Measurements from ENCODE around the gene GRK4. TPM values are rescaled to one million over a fixed set of nuclear protein-coding genes. Genes with fewer than 3 reads are reported as not detected.

The GRK4 gene
- total RNA-seq, 1 donor from 2014 or later = 10.5 TPM

- Mint-ChIP-seq H3K27ac (ENCODE audit: unreplicated experiment) (no peak overlapping the region), H3K27me3 (ENCODE audit: unreplicated experiment) (peaks cover 10% of the 10 kb centered on the region), H3K4me1 (ENCODE audit: unreplicated experiment) (peaks cover 8% of the 10 kb centered on the region), H3K4me3 (ENCODE audit: unreplicated experiment) (no peak overlapping the region), H3K36me3 (ENCODE audit: unreplicated experiment) (no peaks in the 10 kb centered on the region), H3K9me3 (ENCODE audit: unreplicated experiment) (no peaks in the 10 kb centered on the region)
- DNase-seq (ENCODE audit: extremely low spot score, unreplicated experiment) = no peak
- no peak for TF ChIP-seq CTCF (IDR thresholded peaks at IDR 0.05)
Observed at GRCh38 chr4:3034231-3034630, 70.9 kb downstream of the GRK4 start.

GRCh38 chr4:3035249-3035648 lies 71.9 kb downstream of the GRK4 start:
- no peak overlapping the region for H3K4me3 Mint-ChIP-seq (ENCODE audit: unreplicated experiment)
- no peak overlapping the region for H3K27ac Mint-ChIP-seq (ENCODE audit: unreplicated experiment)
- no peaks in the 10 kb centered on the region for H3K36me3 Mint-ChIP-seq (ENCODE audit: unreplicated experiment)
- H3K4me1 Mint-ChIP-seq (ENCODE audit: unreplicated experiment) = peaks cover 8% of the 10 kb centered on the region
- TF ChIP-seq CTCF (IDR thresholded peaks at IDR 0.05) = no peak
- H3K27me3 Mint-ChIP-seq (ENCODE audit: unreplicated experiment) = peaks cover 10% of the 10 kb centered on the region
- H3K9me3 Mint-ChIP-seq (ENCODE audit: unreplicated experiment) = no peaks in the 10 kb centered on the region
- no peak for DNase-seq (ENCODE audit: extremely low spot score, unreplicated experiment)

GRCh38 chr4:3035674-3036073 lies 72.3 kb downstream of the GRK4 start:
- Mint-ChIP-seq H3K27me3 (ENCODE audit: unreplicated experiment) (peaks cover 10% of the 10 kb centered on the region), H3K27ac (ENCODE audit: unreplicated experiment) (no peak overlapping the region), H3K4me1 (ENCODE audit: unreplicated experiment) (peaks cover 8% of the 10 kb centered on the region), H3K4me3 (ENCODE audit: unreplicated experiment) (no peak overlapping the region), H3K9me3 (ENCODE audit: unreplicated experiment) (no peaks in the 10 kb centered on the region), H3K36me3 (ENCODE audit: unreplicated experiment) (no peaks in the 10 kb centered on the region)
- TF ChIP-seq CTCF (IDR thresholded peaks at IDR 0.05) = no peak
- DNase-seq (ENCODE audit: extremely low spot score, unreplicated experiment) = no peak

GRCh38 chr4:3036131-3036952 lies 73.0 kb downstream of the GRK4 start:
- H3K4me1 Mint-ChIP-seq (ENCODE audit: unreplicated experiment) = peaks cover 8% of the 10 kb centered on the region
- no peak overlapping the region for H3K4me3 Mint-ChIP-seq (ENCODE audit: unreplicated experiment)
- no peak for DNase-seq (ENCODE audit: extremely low spot score, unreplicated experiment)
- H3K36me3 Mint-ChIP-seq (ENCODE audit: unreplicated experiment) = no peaks in the 10 kb centered on the region
- H3K9me3 Mint-ChIP-seq (ENCODE audit: unreplicated experiment) = no peaks in the 10 kb centered on the region
- peaks cover 10% of the 10 kb centered on the region for H3K27me3 Mint-ChIP-seq (ENCODE audit: unreplicated experiment)
- no peak overlapping the region for H3K27ac Mint-ChIP-seq (ENCODE audit: unreplicated experiment)
- no peak for TF ChIP-seq CTCF (IDR thresholded peaks at IDR 0.05)

GRCh38 chr4:3037957-3038461 lies 74.6 kb downstream of the GRK4 start:
- H3K27me3 Mint-ChIP-seq (ENCODE audit: unreplicated experiment) = peaks cover 10% of the 10 kb centered on the region
- H3K36me3 Mint-ChIP-seq (ENCODE audit: unreplicated experiment) = no peaks in the 10 kb centered on the region
- H3K4me1 Mint-ChIP-seq (ENCODE audit: unreplicated experiment) = peaks cover 8% of the 10 kb centered on the region
- no peak overlapping the region for H3K27ac Mint-ChIP-seq (ENCODE audit: unreplicated experiment)
- no peak for TF ChIP-seq CTCF (IDR thresholded peaks at IDR 0.05)
- DNase-seq (ENCODE audit: extremely low spot score, unreplicated experiment) = no peak
- H3K4me3 Mint-ChIP-seq (ENCODE audit: unreplicated experiment) = no peak overlapping the region
- H3K9me3 Mint-ChIP-seq (ENCODE audit: unreplicated experiment) = no peaks in the 10 kb centered on the region

Data from osteocyte (in vitro differentiated cells).